Measurements from ENCODE around the gene DOK1.

DOK1 gene

GRCh38 chr2:74553892-74554819 is at the start of gene DOK1, which contains the start of gene LOXL3:
DOK1 (plus strand) TSS chr2:74554720; CDS start chr2:74554755, 35 bp downstream.
LOXL3 (minus strand) TSS chr2:74553942; CDS start chr2:74552634, 1,308 bp downstream.
- DNase-seq, result peak; percentile 62

- no peak for DNase-seq
Observed at GRCh38 chr2:74505448-74506246, 48.9 kb upstream of the DOK1 start.

- peak; percentile 99 for DNase-seq
Observed at GRCh38 chr2:74507145-74507925, 47.2 kb upstream of the DOK1 start, which contains the start of gene PCGF1. PCGF1 (minus strand) TSS chr2:74507695; CDS start chr2:74507668, 27 bp downstream.

- peak; percentile 21 for DNase-seq
Observed at GRCh38 chr2:74507926-74508520, 46.5 kb upstream of the DOK1 start.

GRCh38 chr2:74510272-74510671 is 44.2 kb upstream of the DOK1 start:
- DNase-seq, result no peak

GRCh38 chr2:74511104-74511989 is 43.2 kb upstream of the DOK1 start:
- DNase-seq, result no peak

GRCh38 chr2:74512744-74513604 is 41.5 kb upstream of the DOK1 start:
- no peak for DNase-seq

- no peak for DNase-seq
Observed at GRCh38 chr2:74513605-74514367, 40.7 kb upstream of the DOK1 start.

GRCh38 chr2:74514368-74515270 is 39.9 kb upstream of the DOK1 start, which contains the start of gene TLX2:
TLX2 (plus strand) TSS chr2:74514450; CDS start chr2:74514807, 357 bp downstream.
- peak; percentile 12 for DNase-seq

- DNase-seq, result no peak
Observed at GRCh38 chr2:74515271-74515980, 39.1 kb upstream of the DOK1 start.

- DNase-seq, result no peak
Observed at GRCh38 chr2:74515981-74516633, 38.4 kb upstream of the DOK1 start.

GRCh38 chr2:74516650-74517049 is 37.9 kb upstream of the DOK1 start:
- no peak for DNase-seq

- DNase-seq, result no peak
Observed at GRCh38 chr2:74522516-74522915, 32.0 kb upstream of the DOK1 start.

- DNase-seq, result no peak
Observed at GRCh38 chr2:74524005-74524404, 30.5 kb upstream of the DOK1 start.

GRCh38 chr2:74524955-74525716 is 29.4 kb upstream of the DOK1 start:
- no peak for DNase-seq

All from NCI-H345 (cell line).